ENCODE results near the gene ATXN7.

- TF ChIP-seq, protein P1, sequence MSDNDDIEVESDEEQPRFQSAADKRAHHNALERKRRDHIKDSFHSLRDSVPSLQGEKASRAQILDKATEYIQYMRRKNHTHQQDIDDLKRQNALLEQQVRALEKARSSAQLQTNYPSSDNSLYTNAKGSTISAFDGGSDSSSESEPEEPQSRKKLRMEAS (IDR thresholded peaks at IDR 0.05): no peak
- TF ChIP-seq CBX3 (IDR thresholded peaks at IDR 0.05; ENCODE audit: low read depth): no peak
- TF ChIP-seq EZH2phosphoT487 (IDR thresholded peaks at IDR 0.05; ENCODE audit: borderline replicate concordance): no peak
- TF ChIP-seq, protein P2, sequence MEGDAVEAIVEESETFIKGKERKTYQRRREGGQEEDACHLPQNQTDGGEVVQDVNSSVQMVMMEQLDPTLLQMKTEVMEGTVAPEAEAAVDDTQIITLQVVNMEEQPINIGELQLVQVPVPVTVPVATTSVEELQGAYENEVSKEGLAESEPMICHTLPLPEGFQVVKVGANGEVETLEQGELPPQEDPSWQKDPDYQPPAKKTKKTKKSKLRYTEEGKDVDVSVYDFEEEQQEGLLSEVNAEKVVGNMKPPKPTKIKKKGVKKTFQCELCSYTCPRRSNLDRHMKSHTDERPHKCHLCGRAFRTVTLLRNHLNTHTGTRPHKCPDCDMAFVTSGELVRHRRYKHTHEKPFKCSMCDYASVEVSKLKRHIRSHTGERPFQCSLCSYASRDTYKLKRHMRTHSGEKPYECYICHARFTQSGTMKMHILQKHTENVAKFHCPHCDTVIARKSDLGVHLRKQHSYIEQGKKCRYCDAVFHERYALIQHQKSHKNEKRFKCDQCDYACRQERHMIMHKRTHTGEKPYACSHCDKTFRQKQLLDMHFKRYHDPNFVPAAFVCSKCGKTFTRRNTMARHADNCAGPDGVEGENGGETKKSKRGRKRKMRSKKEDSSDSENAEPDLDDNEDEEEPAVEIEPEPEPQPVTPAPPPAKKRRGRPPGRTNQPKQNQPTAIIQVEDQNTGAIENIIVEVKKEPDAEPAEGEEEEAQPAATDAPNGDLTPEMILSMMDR (IDR thresholded peaks at IDR 0.05 in 2 of 3, conservative IDR thresholded peaks at IDR 0.05 in 1 of 3; ENCODE audit: borderline replicate concordance in 1 of 3, insufficient read depth in 1 of 3, low read depth in 2 of 3, low read length in 2 of 3): no peak
- no peak for TF ChIP-seq POLR2A (IDR thresholded peaks at IDR 0.05; ENCODE audit: borderline replicate concordance, extremely low read depth, insufficient read depth, insufficient read length)
- TF ChIP-seq EZH2 (IDR thresholded peaks at IDR 0.05): no peak
- TF ChIP-seq EGR1 (IDR thresholded peaks at IDR 0.05; ENCODE audit: low read depth): no peak
- no peak for TF ChIP-seq ZNF274 (IDR thresholded peaks at IDR 0.05; ENCODE audit: low read depth, low read length)
Measured at GRCh38 chr3:64003589-64003988, 139.9 kb downstream of the ATXN7 start.

Measured in HCT116 (cell line).